GM19240 (cell line): ENCODE results near the gene SUMO1.
"Not testable (repeated sequence)": the region's sequence is repeated elsewhere in the genome, so short reads cannot be mapped to it uniquely, and the experiment has no call there.

Source experiments
- DNase-seq: peaks from one replicate; pipeline ENCODE4 v3.0.0; 2011; ENCODE audit warnings: low spot score; ENCODE audit not compliant: insufficient read length

SUMO1 gene

DNA sequence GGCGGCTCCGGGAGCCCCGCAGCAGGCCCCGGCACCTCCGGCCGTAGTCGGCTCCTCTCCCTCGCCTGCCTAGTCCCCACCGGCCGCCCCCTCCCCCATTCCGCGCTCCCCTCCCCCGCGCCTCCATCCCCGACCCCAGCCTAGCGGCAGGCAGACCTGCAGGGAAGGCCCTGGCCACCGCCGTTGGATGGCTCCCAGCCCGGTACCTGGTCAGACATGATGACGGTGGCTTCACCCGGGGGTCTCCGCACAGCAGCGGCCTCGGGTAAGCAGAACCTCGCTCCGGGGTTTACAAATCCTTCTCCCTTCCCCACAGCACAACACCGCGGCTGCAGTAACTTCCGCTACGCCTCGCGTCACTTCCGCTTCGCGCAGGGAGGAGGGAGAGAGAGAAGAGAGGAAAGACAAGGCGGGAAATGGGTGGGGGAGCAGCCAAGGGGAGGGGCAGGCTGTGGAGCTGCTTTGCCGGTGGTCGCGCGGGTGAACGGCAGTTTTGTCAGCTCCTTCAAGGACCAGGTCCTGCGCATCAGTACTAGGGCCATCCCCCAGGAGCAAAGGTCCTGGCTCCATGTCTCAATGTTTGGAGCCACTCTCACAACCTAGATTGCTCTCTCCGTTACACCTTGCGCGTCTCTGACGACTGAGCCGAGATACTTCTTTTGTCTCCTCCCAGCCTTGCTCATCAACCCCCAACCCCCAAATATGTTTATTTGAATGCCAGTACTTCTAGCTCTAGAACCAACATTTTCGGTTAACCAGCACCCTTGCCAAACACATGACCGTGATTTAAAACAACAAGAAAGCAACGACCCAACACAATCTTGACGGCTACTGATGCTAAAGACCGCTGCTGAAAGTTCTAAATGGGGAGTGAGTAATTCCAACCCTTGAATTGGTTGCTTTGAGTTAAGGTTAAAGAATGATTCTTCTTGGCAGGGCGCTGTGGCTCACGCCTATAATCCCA, at the start of gene SUMO1:
Gene SUMO1 (minus strand): TSS at position 364 of the 964 bp plus-strand sequence. CDS start 146 bp downstream, at position 218.
- peak; percentile 81 for DNase-seq

- no peak for DNase-seq
Measured at GRCh38 chr2:202286595-202286994, 48.2 kb upstream of the SUMO1 start.

- DNase-seq = no peak
Measured at GRCh38 chr2:202278944-202279343, 40.5 kb upstream of the SUMO1 start.

DNA sequence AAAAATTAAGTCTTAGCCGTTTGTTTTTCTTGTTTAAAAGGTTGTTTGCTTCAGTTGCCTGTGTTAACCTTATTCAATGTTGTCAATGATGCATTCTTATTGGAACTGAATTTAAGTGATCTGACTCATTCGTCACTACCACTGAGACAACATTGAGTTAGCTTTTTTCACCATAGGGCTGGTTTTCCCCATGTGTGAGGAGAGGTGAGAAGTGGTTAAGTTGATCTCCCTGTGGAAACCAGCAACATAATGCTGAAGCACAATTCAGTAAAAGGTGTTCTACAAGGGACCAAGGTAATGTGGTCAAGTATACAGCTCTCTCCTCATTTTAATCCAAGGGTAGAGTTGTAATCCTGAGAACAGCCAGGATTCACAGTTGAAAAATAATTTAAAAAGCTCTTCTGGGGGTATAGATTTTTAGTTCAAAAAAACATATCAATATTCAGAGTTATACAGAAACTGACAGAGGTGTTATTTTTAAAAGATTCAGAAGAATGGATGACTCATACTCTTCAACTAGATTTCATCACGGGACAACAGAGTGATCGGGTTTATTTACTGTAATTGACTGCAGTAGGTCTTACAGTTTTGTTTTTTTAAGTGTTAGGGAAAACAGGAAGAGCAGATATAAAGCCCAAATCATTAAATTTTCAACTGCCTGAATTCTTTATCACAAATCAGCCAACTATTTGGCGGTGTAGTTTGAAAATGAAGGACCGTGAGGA, 39.8 kb upstream of the SUMO1 start:
- DNase-seq = no peak

DNA sequence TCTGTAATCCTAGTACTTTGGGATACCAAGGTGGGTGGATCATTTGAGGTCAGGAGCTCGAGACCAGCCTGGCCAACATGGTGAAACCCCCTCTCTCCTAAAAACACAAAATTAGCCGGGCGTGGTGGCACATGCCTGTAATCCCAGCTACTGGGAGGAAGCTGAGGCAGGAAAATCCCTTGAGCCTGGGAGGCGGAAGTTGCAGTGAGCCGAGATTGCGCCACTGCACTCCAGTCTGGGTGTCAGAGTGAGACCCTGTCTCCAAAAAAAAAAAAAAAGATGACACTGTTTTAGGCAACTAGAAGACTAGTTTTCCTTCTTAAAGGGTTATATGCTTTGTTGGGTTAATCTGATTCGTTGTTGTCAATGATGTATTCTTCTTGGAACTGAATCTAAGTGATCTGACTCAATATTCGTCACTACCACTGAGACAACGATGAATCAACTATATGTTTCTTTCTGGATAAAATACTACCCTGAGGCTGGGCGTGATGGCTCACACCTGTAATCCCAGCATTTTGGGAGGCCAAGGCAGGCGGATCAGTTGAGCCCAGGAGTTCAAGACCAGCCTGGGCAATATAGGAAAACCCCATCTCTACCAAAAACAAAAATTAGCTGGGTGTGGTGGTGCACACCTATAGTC, 37.8 kb upstream of the SUMO1 start:
- not testable (repeated sequence) for DNase-seq

GRCh38 chr2:202270487-202270886, 32.1 kb upstream of the SUMO1 start:
- DNase-seq = no peak

- DNase-seq = no peak
Measured at GRCh38 chr2:202269585-202269984, 31.2 kb upstream of the SUMO1 start.

- DNase-seq = no peak
Measured at GRCh38 chr2:202267495-202267894, 29.1 kb upstream of the SUMO1 start.

DNA sequence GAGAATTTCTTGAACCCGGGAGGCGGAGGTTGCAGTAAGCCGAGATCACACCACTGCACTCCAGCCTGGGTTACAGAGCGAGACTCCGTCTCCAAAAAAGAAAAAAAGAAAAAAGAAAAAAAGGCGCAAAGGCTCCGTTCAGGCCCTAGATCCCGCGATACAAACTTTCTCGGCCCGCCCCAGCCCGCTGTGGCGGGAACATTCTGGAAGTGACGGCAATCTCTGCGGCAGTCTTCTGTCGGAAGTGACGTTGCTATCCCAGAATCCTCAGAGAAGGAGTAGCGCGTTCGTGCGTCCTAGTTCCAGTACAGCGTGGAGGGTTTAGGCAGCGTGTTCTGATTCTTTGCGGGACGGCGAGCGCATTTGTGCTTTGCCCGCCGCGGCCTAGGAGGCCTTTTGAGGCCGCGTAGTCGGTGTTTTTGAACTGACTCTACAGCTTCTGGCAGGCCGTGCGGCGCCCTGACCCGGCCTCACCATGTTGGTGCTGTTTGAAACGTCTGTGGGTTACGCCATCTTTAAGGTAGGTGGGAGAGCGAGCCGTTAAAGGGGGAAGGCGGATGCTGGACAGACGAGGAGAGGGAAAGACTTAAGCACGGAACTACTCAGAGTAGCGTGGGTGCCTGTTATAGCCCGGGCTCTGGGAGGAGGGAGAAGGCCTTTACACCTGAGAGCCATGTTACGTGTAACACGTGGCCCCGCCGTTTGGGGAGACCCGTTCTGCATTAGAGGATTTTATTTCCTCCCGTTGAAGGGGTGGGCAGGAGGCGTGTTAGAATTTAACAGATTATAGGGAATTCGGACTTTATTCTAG, 27.3 kb upstream of the SUMO1 start, which contains the start of gene NOP58:
Gene NOP58 (plus strand): TSS at position 297 of the 811 bp plus-strand sequence. CDS start 179 bp downstream, at position 476.
- peak; percentile 65 for DNase-seq

GRCh38 chr2:202261531-202261930, 23.1 kb upstream of the SUMO1 start:
- DNase-seq = no peak

- no peak for DNase-seq
Measured at GRCh38 chr2:202251494-202251893, 13.1 kb upstream of the SUMO1 start.

- DNase-seq = no peak
Measured at GRCh38 chr2:202249521-202250253, 11.3 kb upstream of the SUMO1 start.

DNA sequence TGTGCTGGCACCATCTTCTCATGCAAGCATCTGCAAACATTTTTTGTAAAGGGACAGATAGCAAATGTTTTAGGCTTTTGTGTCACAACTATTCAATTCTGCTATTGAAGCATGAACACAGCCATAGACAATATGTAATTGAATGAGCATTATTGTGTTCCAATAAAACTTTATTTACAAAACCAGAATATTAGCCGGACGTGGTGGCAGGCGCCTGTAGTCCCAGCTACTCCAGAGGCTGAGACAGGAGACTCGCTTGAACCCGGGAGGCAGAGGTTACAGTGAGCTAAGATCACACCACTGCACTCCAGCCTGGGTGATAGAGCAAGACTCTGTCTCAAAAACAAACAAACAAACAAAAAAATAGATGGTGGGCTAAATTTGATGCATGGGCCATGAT, 9.3 kb upstream of the SUMO1 start:
- DNase-seq = not testable (repeated sequence)

- DNase-seq = peak; percentile 5
Measured at GRCh38 chr2:202237787-202238233, 587 bp downstream of the SUMO1 start.

GRCh38 chr2:202221873-202222272, 16.5 kb downstream of the SUMO1 start:
- DNase-seq = no peak

DNA sequence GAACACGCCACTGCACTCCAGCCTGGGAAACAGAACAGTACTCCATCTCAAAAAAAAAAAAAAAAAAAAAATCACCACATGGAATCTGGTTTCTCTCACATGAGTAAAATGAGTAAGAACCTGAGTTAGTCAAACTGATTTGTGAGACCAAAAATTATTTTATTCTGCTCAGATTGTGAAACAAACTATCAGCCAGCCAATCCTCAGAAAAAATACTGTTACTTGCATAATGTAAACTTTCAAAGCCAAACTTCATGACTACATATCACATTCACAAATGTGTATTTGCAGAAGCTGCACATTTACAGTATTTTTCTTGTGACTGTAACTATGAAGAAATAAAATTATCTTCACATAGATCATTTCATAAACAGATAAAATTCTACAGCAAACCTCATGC, 23.2 kb downstream of the SUMO1 start:
- no peak for DNase-seq

DNA sequence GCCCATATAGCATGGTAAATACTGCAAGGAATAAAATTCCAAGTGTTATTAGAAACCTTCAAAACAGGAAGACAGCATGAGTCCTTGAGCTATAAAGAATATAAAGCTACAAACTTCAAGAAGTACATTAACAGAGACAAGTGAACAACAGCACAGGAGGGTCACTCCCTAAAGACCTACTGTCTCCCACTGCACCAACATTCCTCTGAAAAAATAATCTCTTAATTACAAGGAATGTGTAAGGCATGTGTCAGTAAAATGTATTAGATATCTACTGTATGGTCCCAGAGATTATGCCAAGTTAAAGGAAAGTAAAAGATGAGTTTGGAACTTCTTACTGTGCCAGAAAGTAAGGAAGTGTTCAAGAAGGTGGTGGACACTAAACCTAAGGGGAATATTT, 29.9 kb downstream of the SUMO1 start:
- DNase-seq = no peak

GRCh38 chr2:202204855-202205254, 33.5 kb downstream of the SUMO1 start:
- no peak for DNase-seq

DNA sequence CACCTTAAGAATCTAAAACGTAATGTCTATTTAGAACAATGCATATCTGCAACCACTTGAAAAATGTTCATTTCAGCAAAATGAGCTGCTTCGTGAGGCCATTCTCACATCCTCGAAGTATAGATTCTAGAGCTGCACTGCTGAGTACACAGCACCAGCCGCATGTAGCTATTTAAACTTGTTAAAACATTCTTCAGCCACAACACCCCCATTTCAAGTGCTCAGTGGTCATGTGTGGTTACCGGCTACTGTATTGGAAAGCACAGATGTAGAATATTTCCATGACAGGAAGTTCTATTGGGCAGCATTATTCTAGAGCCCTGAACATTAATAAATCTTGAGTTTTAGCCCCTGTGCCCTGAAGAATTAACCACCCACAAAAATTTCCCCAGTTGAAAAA, 35.0 kb downstream of the SUMO1 start:
- DNase-seq = no peak
